Adrenal gland (tissue), 5 donors: ENCODE results near the gene C4A.
"Not testable (repeated sequence)": the region's sequence is repeated elsewhere in the genome, so short reads cannot be mapped to it uniquely, and the experiment has no call there.

ENCODE experiments used
- CTCF ChIP-seq, 6 experiments: fragments of 450-650 bp in 4 of 6; fragments of 200-600 bp in 2 of 6; sonication (generic) in 1 of 6; IDR thresholded peaks; 1 replicate in 5 of 6; 2 replicates in 1 of 6; pipeline versions ENCODE4 v1.5.1 to v1.8.0; 2016 to 2021; ENCODE audit warnings: antibody characterized with exemption in 6 of 6, mild to moderate bottlenecking in 2 of 6, moderate library complexity in 1 of 6
- POLR2A ChIP-seq, 2 donors: fragments of 450-650 bp; IDR thresholded peaks; one replicate each; pipeline ENCODE4 v1.6.1; 2017; ENCODE audit warnings: antibody characterized with exemption in 2 of 2, mild to moderate bottlenecking in 2 of 2, moderate library complexity in 1 of 2
- donor health status: DM: no; HTN: no; CAD: no.

GRCh38 chr6:32003301-32003700 is 21.4 kb downstream of the C4A start:
- not testable (repeated sequence) for TF ChIP-seq CTCF, POLR2A (IDR thresholded peaks at IDR 0.05)
